Measurements from ENCODE around the gene LY6G5C.

GRCh38 chr6:31629014-31629413, 51.9 kb downstream of the LY6G5C start:
- TF ChIP-seq CTCF (IDR thresholded peaks at IDR 0.05; ENCODE audit: low read depth, low read length) (no peak), POLR2A (IDR thresholded peaks at IDR 0.05; ENCODE audit: extremely low read depth, insufficient read length) (no peak)
- TF ChIP-seq, protein P1, sequence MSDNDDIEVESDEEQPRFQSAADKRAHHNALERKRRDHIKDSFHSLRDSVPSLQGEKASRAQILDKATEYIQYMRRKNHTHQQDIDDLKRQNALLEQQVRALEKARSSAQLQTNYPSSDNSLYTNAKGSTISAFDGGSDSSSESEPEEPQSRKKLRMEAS (IDR thresholded peaks at IDR 0.05; ENCODE audit: low read depth, low read length), result no peak

Measured in NB4 (cell line).